OCI-LY7 (cell line): ENCODE data around the gene SSB. TPM values are rescaled to one million over a fixed set of nuclear protein-coding genes. Genes with fewer than 3 reads are reported as not detected.

Source experiments
- BruUV-seq: library from RNA; stranded (reverse); fragments of 400-500 nt; replicated peaks from 2 replicates; lab custom pipeline; 2021; lab: Mats Ljungman, UMichigan
- CTCF ChIA-PET: fragments of 300-600 bp; sonication (Branson Sonifier 250); formaldehyde crosslinking; loops from one replicate; lab custom pipeline; 2022; ENCODE audit warnings: antibody characterized with exemption; ENCODE audit not compliant: unreplicated experiment; lab: Charles Lee
- POLR2A ChIA-PET: fragments of 300-600 bp; sonication (Branson Sonifier 250); formaldehyde crosslinking; loops from one replicate; lab custom pipeline; 2022; ENCODE audit warnings: antibody characterized with exemption; lab: Charles Lee
- DNase-seq: peaks from one replicate; pipeline ENCODE4 v3.0.0-alpha.2; 2015; ENCODE audit warnings: low spot score
- H2AFZ ChIP-seq: fragments of 200-600 bp; sonication (generic), shearing (Covaris generic); 2 replicates; pipeline ENCODE4 v1.6.1; 2014; ENCODE audit warnings: mild to moderate bottlenecking, antibody characterized with exemption, low read length, moderate library complexity
- H3K27ac ChIP-seq: fragments of 200-600 bp; sonication (generic); 2 replicates; pipeline ENCODE4 v1.5.1; 2014; ENCODE audit warnings: mixed run types, low read depth, mild to moderate bottlenecking, moderate library complexity, low read length, inconsistent platforms; ENCODE audit not compliant: poor library complexity, severe bottlenecking
- H3K36me3 ChIP-seq: fragments of 200-600 bp; sonication (generic); 2 replicates; pipeline ENCODE4 v1.6.1; 2014; ENCODE audit warnings: mild to moderate bottlenecking, antibody characterized with exemption, low read length, moderate library complexity, mixed read lengths; ENCODE audit not compliant: insufficient read depth
- H3K4me1 ChIP-seq: fragments of 200-600 bp; sonication (generic); 2 replicates; pipeline ENCODE4 v1.5.1; 2014; ENCODE audit warnings: mild to moderate bottlenecking, low read length; ENCODE audit not compliant: insufficient read depth, poor library complexity, severe bottlenecking
- H3K4me2 ChIP-seq: fragments of 200-600 bp; sonication (generic); 2 replicates; pipeline ENCODE4 v1.6.1; 2014; ENCODE audit warnings: mild to moderate bottlenecking, low read length
- H3K4me3 ChIP-seq: fragments of 200-600 bp; sonication (generic); 2 replicates; pipeline ENCODE4 v1.5.1; 2014; ENCODE audit warnings: mild to moderate bottlenecking, low read depth, low read length; ENCODE audit not compliant: poor library complexity, severe bottlenecking
- H3K79me2 ChIP-seq: fragments of 200-600 bp; sonication (generic); 2 replicates; pipeline ENCODE4 v1.6.1; 2016; ENCODE audit warnings: low read depth, mild to moderate bottlenecking, low read length, moderate library complexity, mixed read lengths; ENCODE audit not compliant: insufficient read depth
- H3K9me2 ChIP-seq: fragments of 200-600 bp; sonication (generic); 2 replicates; pipeline ENCODE4 v1.6.1; 2016; ENCODE audit warnings: mild to moderate bottlenecking, low read length, mixed read lengths; ENCODE audit not compliant: insufficient read depth
- H3K9me3 ChIP-seq: fragments of 200-600 bp; sonication (generic); 2 replicates; pipeline ENCODE4 v1.6.1; 2014; ENCODE audit warnings: mild to moderate bottlenecking, mixed run types, low read length, mixed read lengths
- H4K20me1 ChIP-seq: fragments of 200-600 bp; sonication (generic); 2 replicates; pipeline ENCODE4 v1.6.1; 2014; ENCODE audit warnings: mild to moderate bottlenecking, antibody characterized with exemption, low read length, moderate library complexity, mixed read lengths; ENCODE audit not compliant: insufficient read depth
- CTCF ChIP-seq: fragments of 200-600 bp; sonication (generic); conservative IDR thresholded peaks from 2 replicates; pipeline ENCODE4 v1.5.1; 2014; ENCODE audit warnings: mild to moderate bottlenecking, antibody characterized with exemption, low read length, moderate library complexity, mixed read lengths
- EZH2phosphoT487 ChIP-seq: fragments of 200-600 bp; sonication (generic); IDR thresholded peaks from 2 replicates; pipeline ENCODE4 v1.6.1; 2018; ENCODE audit warnings: low read depth, borderline replicate concordance, mild to moderate bottlenecking, mixed run types, antibody characterized with exemption, low read length, moderate library complexity, mixed read lengths
- intact Hi-C: fragments of 100-400 bp; cut with micrococcal nuclease; formaldehyde crosslinking; loops from one replicate; pipeline ENCODE4 v1.10.0; 2022; ENCODE audit not compliant: unreplicated experiment
- total RNA-seq, 2 experiments: library from RNA; depleted of rRNA in 1 of 2; stranded (reverse); fragments of >200 nt in 1 of 2; shearing (Covaris generic) in 1 of 2; gene quantifications; 2 replicates each; pipeline ENCODE4 v1.2.3, GENCODE V29; 2014 to 2022

Gene SSB
- total RNA-seq, 2 experiments from 2014 or later = 126 to 173 TPM

- Histone ChIP-seq H3K4me3 (no peak overlapping the region), H3K9me3 (no peaks in the 10 kb centered on the region), H3K27ac (no peak overlapping the region), H3K36me3 (no peaks in the 10 kb centered on the region), H4K20me1 (peaks cover 7% of the 10 kb centered on the region; the same call in 1 of the 2 replicates), H2AFZ (no peak overlapping the region), H3K79me2 (peaks cover 12% of the 10 kb centered on the region), H3K9me2 (no peaks in the 10 kb centered on the region), H3K4me1 (peaks cover 10% of the 10 kb centered on the region), H3K4me2 (no peak overlapping the region)
- intact Hi-C loops = loop anchor here (5.0 kb wide), 1 partner anchor 213 kb away; the partner anchor contains the start of gene PPIG
- no peak for TF ChIP-seq CTCF
- TF ChIP-seq EZH2phosphoT487 = no peak
- DNase-seq = no peak
- CTCF ChIA-PET = no interaction called here
- no TSS peak for BruUV-seq
- POLR2A ChIA-PET = interaction anchor here (0.7 to 1.6 kb wide), 4 partner anchors 18 to 185 kb away, joined by 3 read pairs; no protein-coding TSS in a partner anchor
Observed at GRCh38 chr2:169795181-169795580, 3.5 kb upstream of the SSB start.

GRCh38 chr2:169796441-169796840 lies 2.2 kb upstream of the SSB start:
- Histone ChIP-seq H3K9me3 (no peaks in the 10 kb centered on the region), H4K20me1 (peaks cover 7% of the 10 kb centered on the region; the same call in 1 of the 2 replicates), H3K4me3 (no peak overlapping the region), H2AFZ (no peak overlapping the region), H3K9me2 (no peaks in the 10 kb centered on the region), H3K4me2 (no peak overlapping the region), H3K79me2 (peaks cover 25% of the 10 kb centered on the region), H3K27ac (no peak overlapping the region), H3K36me3 (peaks cover 7% of the 10 kb centered on the region), H3K4me1 (peaks cover 17% of the 10 kb centered on the region)
- POLR2A ChIA-PET = no interaction called here
- intact Hi-C loops = loop anchor here (5.0 kb wide), 1 partner anchor 214 kb away; the partner anchor contains the start of gene PPIG
- DNase-seq = no peak
- CTCF ChIA-PET = no interaction called here
- TF ChIP-seq CTCF (no peak), EZH2phosphoT487 (no peak)
- BruUV-seq = no TSS peak

- Histone ChIP-seq H3K4me3 (no peak overlapping the region), H3K27ac (no peak overlapping the region), H4K20me1 (peaks cover 7% of the 10 kb centered on the region; the same call in 1 of the 2 replicates), H2AFZ (peak overlapping the region; percentile 87; the same call in 1 of the 2 replicates), H3K9me3 (no peaks in the 10 kb centered on the region), H3K79me2 (peaks cover 36% of the 10 kb centered on the region), H3K4me2 (peak overlapping the region; percentile 94; the same call in 1 of the 2 replicates), H3K36me3 (peaks cover 19% of the 10 kb centered on the region), H3K9me2 (no peaks in the 10 kb centered on the region), H3K4me1 (peaks cover 17% of the 10 kb centered on the region)
- intact Hi-C loops = loop anchor here (5.0 kb wide), 1 partner anchor 215 kb away; the partner anchor contains the start of gene PPIG
- no TSS peak for BruUV-seq
- TF ChIP-seq CTCF (no peak), EZH2phosphoT487 (no peak)
- ChIA-PET POLR2A (interaction anchor here (0.6 to 1.7 kb wide), 6 partner anchors 9 to 105 kb away, joined by 3 to 9 read pairs (median 4); partner anchors contain the start of gene UBR3), CTCF (no interaction called here)
- no peak for DNase-seq
Observed at GRCh38 chr2:169797601-169798000, 1.1 kb upstream of the SSB start.
